Keratinocyte (primary cell): ENCODE data around the gene DACH1. TPM values are rescaled to one million over a fixed set of nuclear protein-coding genes. Genes with fewer than 3 reads are reported as not detected.

Experiments
- DNase-seq: peaks from one replicate; pipeline ENCODE4 v3.0.0-alpha.2; 2011; ENCODE audit warnings: low read depth, missing footprints, low spot score
- FAIRE-seq: peaks from 2 replicates; lab custom pipeline; 2011; peaks lifted over from hg19 to GRCh38; lab: Jason Lieb, UNC
- H2AFZ ChIP-seq: 2 replicates; pipeline ENCODE4 v1.6.0; 2012; ENCODE audit warnings: low read length, control low read depth, inconsistent platforms; ENCODE audit not compliant: control insufficient read depth
- H3K27ac ChIP-seq: 2 replicates; pipeline ENCODE4 v1.5.1; 2011; ENCODE audit warnings: low read length; ENCODE audit not compliant: control insufficient read depth, insufficient read depth
- H3K27me3 ChIP-seq: 3 replicates; pipeline ENCODE4 v1.6.0; 2011; ENCODE audit warnings: low read length; ENCODE audit not compliant: control insufficient read depth, insufficient read depth; ENCODE audit errors: extremely low read depth
- H3K36me3 ChIP-seq, 2 experiments: 2 replicates in 1 of 2; 3 replicates in 1 of 2; pipeline ENCODE4 v1.5.1; 2011; ENCODE audit warnings: low read length in 2 of 2, mild to moderate bottlenecking in 1 of 2; ENCODE audit not compliant: control insufficient read depth in 2 of 2, insufficient read depth in 2 of 2; ENCODE audit errors: extremely low read depth in 1 of 2
- H3K4me1 ChIP-seq: 3 replicates; pipeline ENCODE4 v1.5.1; 2011; ENCODE audit warnings: low read length; ENCODE audit not compliant: control insufficient read depth, insufficient read depth; ENCODE audit errors: extremely low read depth
- H3K4me2 ChIP-seq: 3 replicates; pipeline ENCODE4 v1.6.0; 2011; ENCODE audit warnings: low read depth, low read length; ENCODE audit not compliant: control insufficient read depth, insufficient read depth; ENCODE audit errors: extremely low read depth
- H3K4me3 ChIP-seq, 3 experiments: fragments of 200-600 bp in 1 of 3; sonication (generic) in 1 of 3; 2 replicates in 2 of 3; 3 replicates in 1 of 3; pipeline ENCODE4 v1.5.1; 2011 to 2016; ENCODE audit warnings: low read length in 3 of 3, mild to moderate bottlenecking in 3 of 3, control low read depth in 2 of 3, inconsistent platforms in 1 of 3, low read depth in 1 of 3, mixed read lengths in 1 of 3, mixed run types in 1 of 3, moderate library complexity in 1 of 3; ENCODE audit not compliant: control insufficient read depth in 2 of 3, insufficient read depth in 2 of 3; ENCODE audit errors: extremely low read depth in 1 of 3
- H3K79me2 ChIP-seq: 2 replicates; pipeline ENCODE4 v1.6.0; 2012; ENCODE audit warnings: low read length; ENCODE audit not compliant: control insufficient read depth, insufficient read depth
- H3K9ac ChIP-seq: 3 replicates; pipeline ENCODE4 v1.6.0; 2011; ENCODE audit warnings: low read length; ENCODE audit not compliant: control insufficient read depth, insufficient read depth; ENCODE audit errors: extremely low read depth
- H3K9me1 ChIP-seq: 3 replicates; pipeline ENCODE4 v1.6.0; 2011; ENCODE audit warnings: low read length; ENCODE audit not compliant: control insufficient read depth, insufficient read depth; ENCODE audit errors: extremely low read depth
- H3K9me3 ChIP-seq: 2 replicates; pipeline ENCODE4 v1.5.1; 2012; ENCODE audit warnings: low read depth, low read length; ENCODE audit not compliant: control insufficient read depth
- H4K20me1 ChIP-seq: 3 replicates; pipeline ENCODE4 v1.6.0; 2011; ENCODE audit warnings: low read length; ENCODE audit not compliant: control insufficient read depth, insufficient read depth; ENCODE audit errors: extremely low read depth
- EZH2 ChIP-seq: IDR thresholded peaks from one replicate; pipeline ENCODE4 v1.6.1; 2012; ENCODE audit warnings: inconsistent platforms, mild to moderate bottlenecking, low read length, moderate library complexity
- dilution Hi-C: fragments of 300-500 bp; cut with MboI; formaldehyde crosslinking; loops from one replicate; pipeline ENCODE4 v1.7.0; 2020; ENCODE audit warnings: low sequenced_read_pairs; ENCODE audit not compliant: extremely low pct_ligation_motif_present
- polyA plus RNA-seq, 5 experiments: library from polyadenylated mRNA; depleted of rRNA in 3 of 5; stranded (reverse) in 3 of 5; stranded (forward) in 1 of 5; unstranded in 1 of 5; fragments of >200 nt; gene quantifications; 1 replicate in 1 of 5; 2 replicates in 3 of 5; 3 replicates in 1 of 5; pipeline versions ENCODE4 v1.2.1 to v1.2.3, GENCODE V29; 2011 to 2012; ENCODE audit warnings: missing spikeins in 2 of 5, low read depth in 1 of 5, low replicate concordance in 1 of 5
- TF ChIP-seq, protein P1 (sequence below), 3 experiments: IDR thresholded peaks in 1 of 3; conservative IDR thresholded peaks in 1 of 3; optimal IDR thresholded peaks in 1 of 3; 2 replicates in 2 of 3; 3 replicates in 1 of 3; pipeline versions ENCODE3 to v1.5.1; 2011; ENCODE audit warnings: low read length in 3 of 3, mild to moderate bottlenecking in 3 of 3, moderate library complexity in 2 of 3, control low read depth in 1 of 3, inconsistent platforms in 1 of 3; ENCODE audit not compliant: insufficient read depth in 2 of 3; ENCODE audit errors: extremely low read depth in 1 of 3

The DACH1 gene
- polyA plus RNA-seq, 1 donor (not counting 4 experiments of a cell fraction or from before 2014, with no cell fraction given), result not detected

DNA sequence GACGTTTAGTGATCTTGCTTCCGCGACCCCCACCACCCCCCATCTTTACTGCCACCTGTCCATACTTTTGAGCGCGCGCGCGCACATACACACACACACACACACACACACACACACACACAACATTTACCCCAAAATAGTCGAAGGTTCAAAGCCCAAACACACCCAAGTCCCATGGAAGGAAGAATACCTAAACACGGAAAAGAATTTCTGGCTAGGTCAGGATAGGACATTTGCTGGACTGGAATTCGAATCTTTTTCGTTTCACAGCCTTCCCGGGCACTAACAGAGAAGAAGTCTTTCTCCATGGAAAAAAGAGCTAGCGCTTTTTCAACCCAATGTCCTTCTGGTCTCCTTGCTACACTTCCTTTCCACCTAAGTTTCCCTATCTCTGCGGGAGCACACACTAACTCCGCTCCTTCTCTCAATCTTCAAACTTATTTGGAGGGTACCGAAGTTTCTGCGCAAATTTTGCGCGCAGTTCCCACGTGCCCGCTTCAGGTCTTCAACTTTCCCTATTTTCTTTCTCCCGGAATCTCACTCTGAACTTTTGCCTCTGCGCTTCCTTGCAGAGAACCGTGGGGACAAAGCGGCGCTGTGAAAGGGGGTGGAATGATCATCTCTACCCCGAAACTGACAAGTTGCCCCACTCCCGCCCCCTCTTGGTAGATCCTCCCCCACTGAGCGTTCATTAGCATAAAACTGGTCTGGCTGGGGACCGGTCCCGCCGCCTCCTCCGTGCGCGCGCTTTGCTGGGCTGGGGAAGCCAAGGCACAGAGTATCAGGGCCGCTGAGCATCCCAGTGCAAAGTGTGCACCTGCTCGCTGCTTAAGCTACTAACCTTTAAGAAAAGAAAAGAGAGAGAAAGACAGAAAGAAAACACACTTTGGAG, 2.7 kb downstream of the DACH1 start:
- H3K27ac ChIP-seq, result no peak overlapping the region
- FAIRE-seq (no peak), DNase-seq (no peak)
- H2AFZ ChIP-seq, result no peak overlapping the region
- TF ChIP-seq EZH2, result no peak
- TF ChIP-seq, protein P1, sequence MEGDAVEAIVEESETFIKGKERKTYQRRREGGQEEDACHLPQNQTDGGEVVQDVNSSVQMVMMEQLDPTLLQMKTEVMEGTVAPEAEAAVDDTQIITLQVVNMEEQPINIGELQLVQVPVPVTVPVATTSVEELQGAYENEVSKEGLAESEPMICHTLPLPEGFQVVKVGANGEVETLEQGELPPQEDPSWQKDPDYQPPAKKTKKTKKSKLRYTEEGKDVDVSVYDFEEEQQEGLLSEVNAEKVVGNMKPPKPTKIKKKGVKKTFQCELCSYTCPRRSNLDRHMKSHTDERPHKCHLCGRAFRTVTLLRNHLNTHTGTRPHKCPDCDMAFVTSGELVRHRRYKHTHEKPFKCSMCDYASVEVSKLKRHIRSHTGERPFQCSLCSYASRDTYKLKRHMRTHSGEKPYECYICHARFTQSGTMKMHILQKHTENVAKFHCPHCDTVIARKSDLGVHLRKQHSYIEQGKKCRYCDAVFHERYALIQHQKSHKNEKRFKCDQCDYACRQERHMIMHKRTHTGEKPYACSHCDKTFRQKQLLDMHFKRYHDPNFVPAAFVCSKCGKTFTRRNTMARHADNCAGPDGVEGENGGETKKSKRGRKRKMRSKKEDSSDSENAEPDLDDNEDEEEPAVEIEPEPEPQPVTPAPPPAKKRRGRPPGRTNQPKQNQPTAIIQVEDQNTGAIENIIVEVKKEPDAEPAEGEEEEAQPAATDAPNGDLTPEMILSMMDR (optimal IDR thresholded peaks at IDR 0.05 in 1 of 3, IDR thresholded peaks at IDR 0.05 in 1 of 3, conservative IDR thresholded peaks at IDR 0.05 in 1 of 3; ENCODE audit: extremely low read depth in 1 of 3, insufficient read depth in 2 of 3, low read length in 3 of 3), result no peak
- peaks cover 52% of the 10 kb centered on the region for H3K27me3 ChIP-seq
- peak overlapping the region in 1 of 3 experiments; percentile 9 for H3K4me3 ChIP-seq
- H3K9me1 ChIP-seq, result no peaks in the 10 kb centered on the region
- H3K36me3 ChIP-seq, result no peaks in the 10 kb centered on the region
- H3K4me1 ChIP-seq, result peaks cover 14% of the 10 kb centered on the region
- dilution Hi-C loops, result no loop called here
- H3K9ac ChIP-seq, result no peak overlapping the region
- H3K79me2 ChIP-seq, result no peaks in the 10 kb centered on the region
- H3K9me3 ChIP-seq, result no peaks in the 10 kb centered on the region
- H3K4me2 ChIP-seq, result peak overlapping the region; percentile 25
- no peaks in the 10 kb centered on the region for H4K20me1 ChIP-seq

DNA sequence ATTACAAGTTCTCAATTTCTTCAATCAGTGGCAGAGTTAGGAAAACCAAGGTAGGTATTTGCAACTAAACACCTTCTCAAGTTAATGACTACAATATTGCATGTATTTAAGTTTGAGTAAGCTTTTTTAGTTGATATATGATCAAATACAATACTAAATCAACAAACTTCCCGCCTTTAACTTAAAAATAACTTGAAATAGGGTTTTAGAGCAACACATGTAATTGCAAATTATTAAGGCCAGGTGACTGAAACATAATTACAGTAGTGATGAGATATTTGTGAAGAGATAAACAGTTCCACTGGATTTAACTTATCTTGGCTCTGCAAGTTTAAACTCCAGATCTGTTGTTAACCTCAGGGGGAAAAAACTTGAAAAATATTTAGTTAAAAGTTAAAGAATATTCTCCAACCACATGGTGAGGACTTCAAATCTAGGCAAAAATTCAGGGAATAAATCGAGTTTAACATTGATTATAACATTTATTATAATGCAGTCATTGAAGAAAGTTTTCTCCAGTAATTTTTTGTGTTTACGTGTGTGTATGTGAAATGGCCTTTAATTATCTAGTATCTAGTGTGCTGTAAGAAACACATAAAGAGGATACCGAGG, 3.6 kb downstream of the DACH1 start:
- Histone ChIP-seq H3K79me2 (no peaks in the 10 kb centered on the region), H3K4me1 (peaks cover 14% of the 10 kb centered on the region), H2AFZ (no peak overlapping the region), H3K4me2 (no peak overlapping the region), H4K20me1 (no peaks in the 10 kb centered on the region), H3K27me3 (peaks cover 46% of the 10 kb centered on the region), H3K36me3 (no peaks in the 10 kb centered on the region), H3K9me3 (no peaks in the 10 kb centered on the region), H3K4me3 (no peak overlapping the region), H3K9ac (no peak overlapping the region), H3K9me1 (no peaks in the 10 kb centered on the region), H3K27ac (no peak overlapping the region)
- DNase-seq, result no peak
- dilution Hi-C loops, result no loop called here
- TF ChIP-seq, protein P1 (optimal IDR thresholded peaks at IDR 0.05 in 1 of 3, IDR thresholded peaks at IDR 0.05 in 1 of 3, conservative IDR thresholded peaks at IDR 0.05 in 1 of 3; ENCODE audit: extremely low read depth in 1 of 3, insufficient read depth in 2 of 3, low read length in 3 of 3), result no peak
- no peak for TF ChIP-seq EZH2
- FAIRE-seq, result no peak
